Measurements from ENCODE around the gene DST.

Gene DST

GRCh38 chr6:56536536-56536935 lies 106.2 kb downstream of the DST start:
- Histone ChIP-seq H2AK5ac (ENCODE audit: low read depth, low read length) (no peak overlapping the region), H2AFZ (ENCODE audit: low read length) (no peak overlapping the region), H3K14ac (ENCODE audit: low read length) (no peak overlapping the region), H2BK15ac (ENCODE audit: low read length) (no peak overlapping the region), H3K9ac (ENCODE audit: low read depth, low read length, poor library complexity) (no peak overlapping the region), H3K27me3 (ENCODE audit: control insufficient read depth in 3 of 3, insufficient read depth in 3 of 3, low read depth in 1 of 3, low read length in 3 of 3) (no peaks in the 10 kb centered on the region), H3K27ac (replicated peaks; ENCODE audit: low read length) (no peak overlapping the region), H3K23ac (ENCODE audit: low read depth, low read length, poor library complexity) (no peak overlapping the region), H3K9me3 (replicated peaks in 1 of 2; ENCODE audit: control insufficient read depth in 2 of 2, insufficient read depth in 1 of 2, low read depth in 1 of 2, low read length in 2 of 2) (no peaks in the 10 kb centered on the region), H2BK12ac (ENCODE audit: low read length) (no peak overlapping the region), H2BK120ac (ENCODE audit: low read depth, low read length) (no peak overlapping the region), H3K36me3 (replicated peaks in 1 of 2; ENCODE audit: control insufficient read depth in 2 of 2, insufficient read depth in 2 of 2, low read length in 2 of 2) (peaks cover 2 to 58% of the 10 kb centered on the region in 2 donors), H3K79me1 (ENCODE audit: low read depth, low read length) (no peaks in the 10 kb centered on the region), H2BK5ac (ENCODE audit: low read length) (no peak overlapping the region), H3K18ac (ENCODE audit: low read length) (no peak overlapping the region), H4K8ac (ENCODE audit: low read depth, low read length) (no peak overlapping the region), H3K4ac (ENCODE audit: low read length) (no peak overlapping the region), H3K4me2 (ENCODE audit: insufficient read depth, low read length, poor library complexity, severe bottlenecking) (no peak overlapping the region), H3K4me1 (ENCODE audit: control insufficient read depth in 2 of 2, insufficient read depth in 1 of 2, low read depth in 1 of 2, low read length in 2 of 2) (peaks cover 7 to 14% of the 10 kb centered on the region in 2 donors), H4K91ac (ENCODE audit: low read depth, low read length, poor library complexity) (no peak overlapping the region), H3K4me3 (ENCODE audit: low read length in 2 of 2) (no peak overlapping the region)
- no peak for DNase-seq (ENCODE audit: low spot score)
- WGBS, 2 donors (ENCODE audit: extremely low coverage in 2 of 2, insufficient read length in 2 of 2, insufficient replicate concordance in 1 of 2) = no CpG with 5 or more reads among the region's 2 CpGs

GRCh38 chr6:56535626-56536025 lies 107.1 kb downstream of the DST start:
- peaks cover 2 to 67% of the 10 kb centered on the region in 2 donors for H3K36me3 ChIP-seq (replicated peaks in 1 of 2; ENCODE audit: control insufficient read depth in 2 of 2, insufficient read depth in 2 of 2, low read length in 2 of 2)

GRCh38 chr6:56534680-56535419 lies 107.8 kb downstream of the DST start:
- Histone ChIP-seq H2BK15ac (ENCODE audit: low read length) (no peak overlapping the region), H3K14ac (ENCODE audit: low read length) (no peak overlapping the region), H3K79me1 (ENCODE audit: low read depth, low read length) (no peaks in the 10 kb centered on the region), H3K23ac (ENCODE audit: low read depth, low read length, poor library complexity) (no peak overlapping the region), H2BK5ac (ENCODE audit: low read length) (no peak overlapping the region), H2BK120ac (ENCODE audit: low read depth, low read length) (no peak overlapping the region), H2AFZ (ENCODE audit: low read length) (no peak overlapping the region), H3K4ac (ENCODE audit: low read length) (no peak overlapping the region), H3K4me3 (ENCODE audit: low read length in 2 of 2) (no peak overlapping the region), H3K9ac (ENCODE audit: low read depth, low read length, poor library complexity) (no peak overlapping the region), H4K8ac (ENCODE audit: low read depth, low read length) (no peak overlapping the region), H3K4me1 (ENCODE audit: control insufficient read depth in 2 of 2, insufficient read depth in 1 of 2, low read depth in 1 of 2, low read length in 2 of 2) (peaks cover 0 to 1% of the 10 kb centered on the region in 2 donors), H2AK5ac (ENCODE audit: low read depth, low read length) (no peak overlapping the region), H3K27ac (replicated peaks; ENCODE audit: low read length) (no peak overlapping the region), H3K36me3 (replicated peaks in 1 of 2; ENCODE audit: control insufficient read depth in 2 of 2, insufficient read depth in 2 of 2, low read length in 2 of 2) (peaks cover 2 to 74% of the 10 kb centered on the region in 2 donors), H3K27me3 (ENCODE audit: control insufficient read depth in 3 of 3, insufficient read depth in 3 of 3, low read depth in 1 of 3, low read length in 3 of 3) (no peaks in the 10 kb centered on the region), H2BK12ac (ENCODE audit: low read length) (no peak overlapping the region), H3K9me3 (replicated peaks in 1 of 2; ENCODE audit: control insufficient read depth in 2 of 2, insufficient read depth in 1 of 2, low read depth in 1 of 2, low read length in 2 of 2) (no peaks in the 10 kb centered on the region), H4K91ac (ENCODE audit: low read depth, low read length, poor library complexity) (no peak overlapping the region), H3K18ac (ENCODE audit: low read length) (no peak overlapping the region), H3K4me2 (ENCODE audit: insufficient read depth, low read length, poor library complexity, severe bottlenecking) (no peak overlapping the region)
- no peak for DNase-seq (ENCODE audit: low spot score)
- WGBS, 2 donors (ENCODE audit: extremely low coverage in 2 of 2, insufficient read length in 2 of 2, insufficient replicate concordance in 1 of 2) = no CpG with 5 or more reads among the region's 8 CpGs

More at GRCh38 chr6:56535626-56536025, 107.1 kb downstream of the DST start:
- no peaks in the 10 kb centered on the region for H3K9me3 ChIP-seq (replicated peaks in 1 of 2; ENCODE audit: control insufficient read depth in 2 of 2, insufficient read depth in 1 of 2, low read depth in 1 of 2, low read length in 2 of 2)
- no peak overlapping the region for H3K9ac ChIP-seq (ENCODE audit: low read depth, low read length, poor library complexity)
- DNase-seq (ENCODE audit: low spot score) = no peak
- H3K27me3 ChIP-seq (ENCODE audit: control insufficient read depth in 3 of 3, insufficient read depth in 3 of 3, low read depth in 1 of 3, low read length in 3 of 3) = no peaks in the 10 kb centered on the region
- H3K14ac ChIP-seq (ENCODE audit: low read length) = no peak overlapping the region
- no peak overlapping the region for H2BK15ac ChIP-seq (ENCODE audit: low read length)
- no peak overlapping the region for H3K4me3 ChIP-seq (ENCODE audit: low read length in 2 of 2)
- H4K8ac ChIP-seq (ENCODE audit: low read depth, low read length) = no peak overlapping the region
- no peak overlapping the region for H2BK5ac ChIP-seq (ENCODE audit: low read length)
- H3K4ac ChIP-seq (ENCODE audit: low read length) = no peak overlapping the region
- H2BK12ac ChIP-seq (ENCODE audit: low read length) = no peak overlapping the region
- H2BK120ac ChIP-seq (ENCODE audit: low read depth, low read length) = no peak overlapping the region
- H3K18ac ChIP-seq (ENCODE audit: low read length) = no peak overlapping the region
- H3K79me1 ChIP-seq (ENCODE audit: low read depth, low read length) = no peaks in the 10 kb centered on the region
- H3K23ac ChIP-seq (ENCODE audit: low read depth, low read length, poor library complexity) = no peak overlapping the region
- H2AK5ac ChIP-seq (ENCODE audit: low read depth, low read length) = no peak overlapping the region
- peaks cover 3 to 5% of the 10 kb centered on the region in 2 donors for H3K4me1 ChIP-seq (ENCODE audit: control insufficient read depth in 2 of 2, insufficient read depth in 1 of 2, low read depth in 1 of 2, low read length in 2 of 2)
- H3K27ac ChIP-seq (replicated peaks; ENCODE audit: low read length) = no peak overlapping the region
- no peak overlapping the region for H3K4me2 ChIP-seq (ENCODE audit: insufficient read depth, low read length, poor library complexity, severe bottlenecking)
- H4K91ac ChIP-seq (ENCODE audit: low read depth, low read length, poor library complexity) = no peak overlapping the region
- H2AFZ ChIP-seq (ENCODE audit: low read length) = no peak overlapping the region

GRCh38 chr6:56532766-56533551 lies 109.7 kb downstream of the DST start:
- H4K91ac ChIP-seq (ENCODE audit: low read depth, low read length, poor library complexity) = no peak overlapping the region
- no peak overlapping the region for H3K4ac ChIP-seq (ENCODE audit: low read length)
- no peak overlapping the region for H2AFZ ChIP-seq (ENCODE audit: low read length)
- H3K4me2 ChIP-seq (ENCODE audit: insufficient read depth, low read length, poor library complexity, severe bottlenecking) = no peak overlapping the region
- no peak overlapping the region for H3K14ac ChIP-seq (ENCODE audit: low read length)
- no peak overlapping the region for H2BK12ac ChIP-seq (ENCODE audit: low read length)
- H3K36me3 ChIP-seq (replicated peaks in 1 of 2; ENCODE audit: control insufficient read depth in 2 of 2, insufficient read depth in 2 of 2, low read length in 2 of 2) = peaks cover 2 to 93% of the 10 kb centered on the region in 2 donors
- no peak overlapping the region for H2AK5ac ChIP-seq (ENCODE audit: low read depth, low read length)
- H3K4me1 ChIP-seq (ENCODE audit: control insufficient read depth in 2 of 2, insufficient read depth in 1 of 2, low read depth in 1 of 2, low read length in 2 of 2) = peaks cover 0 to 1% of the 10 kb centered on the region in 2 donors
- no peak overlapping the region for H2BK5ac ChIP-seq (ENCODE audit: low read length)
- no peak for DNase-seq (ENCODE audit: low spot score)
- H3K9me3 ChIP-seq (replicated peaks in 1 of 2; ENCODE audit: control insufficient read depth in 2 of 2, insufficient read depth in 1 of 2, low read depth in 1 of 2, low read length in 2 of 2) = no peaks in the 10 kb centered on the region
- H2BK120ac ChIP-seq (ENCODE audit: low read depth, low read length) = no peak overlapping the region
- no peak overlapping the region for H2BK15ac ChIP-seq (ENCODE audit: low read length)
- H3K27ac ChIP-seq (replicated peaks; ENCODE audit: low read length) = no peak overlapping the region
- no peaks in the 10 kb centered on the region for H3K27me3 ChIP-seq (ENCODE audit: control insufficient read depth in 3 of 3, insufficient read depth in 3 of 3, low read depth in 1 of 3, low read length in 3 of 3)
- H4K8ac ChIP-seq (ENCODE audit: low read depth, low read length) = no peak overlapping the region
- no peak overlapping the region for H3K4me3 ChIP-seq (ENCODE audit: low read length in 2 of 2)
- no peak overlapping the region for H3K18ac ChIP-seq (ENCODE audit: low read length)
- H3K79me1 ChIP-seq (ENCODE audit: low read depth, low read length) = peaks cover 2% of the 10 kb centered on the region
- no CpG with 5 or more reads among the region's 5 CpGs for WGBS, 2 donors (ENCODE audit: extremely low coverage in 2 of 2, insufficient read length in 2 of 2, insufficient replicate concordance in 1 of 2)
- H3K23ac ChIP-seq (ENCODE audit: low read depth, low read length, poor library complexity) = no peak overlapping the region
- H3K9ac ChIP-seq (ENCODE audit: low read depth, low read length, poor library complexity) = no peak overlapping the region

Measured in neuronal stem cell (in vitro differentiated cells).